ENCODE results near the gene PPP2R1A. TPM values are rescaled to one million over a fixed set of nuclear protein-coding genes. Genes with fewer than 3 reads are reported as not detected.

The PPP2R1A gene
- total RNA-seq, 2 experiments from 2014 or later: 151 to 157 TPM

DNA sequence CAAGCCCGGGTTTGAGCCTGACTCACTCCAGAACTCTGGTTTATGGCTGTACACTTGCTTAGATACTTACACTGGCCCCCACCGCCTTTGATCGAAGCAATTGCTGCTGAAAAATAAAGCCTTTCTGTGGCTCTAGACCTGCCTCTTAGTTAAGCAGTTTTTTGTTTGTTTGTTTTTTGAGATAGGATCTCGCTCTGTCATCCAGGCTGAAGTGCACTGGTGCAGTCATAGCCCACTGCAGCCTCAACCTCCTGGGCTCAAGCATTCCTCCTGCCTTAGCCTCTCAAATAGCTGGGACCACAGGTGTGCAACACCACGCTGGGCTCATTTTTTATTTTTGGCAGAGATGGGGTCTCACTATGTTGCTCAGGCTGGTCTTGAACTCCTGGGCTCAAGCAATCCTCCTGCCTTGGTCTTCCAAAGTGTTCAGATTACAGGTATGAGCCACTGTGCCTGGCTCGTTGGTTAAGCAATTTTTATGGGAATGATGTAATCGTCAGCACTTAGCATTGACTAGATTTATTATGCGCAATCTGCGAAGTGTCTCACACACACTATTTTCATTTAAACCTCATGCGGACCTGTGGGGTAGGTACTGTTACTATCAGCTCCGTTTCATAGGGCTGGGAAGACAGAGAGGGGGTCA lies 22.2 kb downstream of the PPP2R1A start:
- H3K4me1 Mint-ChIP-seq (ENCODE audit: low read depth): peaks cover 6% of the 10 kb centered on the region
- intact Hi-C loops (cut with DNase I, micrococcal nuclease): no loop called here
- TF ChIP-seq, protein P1, sequence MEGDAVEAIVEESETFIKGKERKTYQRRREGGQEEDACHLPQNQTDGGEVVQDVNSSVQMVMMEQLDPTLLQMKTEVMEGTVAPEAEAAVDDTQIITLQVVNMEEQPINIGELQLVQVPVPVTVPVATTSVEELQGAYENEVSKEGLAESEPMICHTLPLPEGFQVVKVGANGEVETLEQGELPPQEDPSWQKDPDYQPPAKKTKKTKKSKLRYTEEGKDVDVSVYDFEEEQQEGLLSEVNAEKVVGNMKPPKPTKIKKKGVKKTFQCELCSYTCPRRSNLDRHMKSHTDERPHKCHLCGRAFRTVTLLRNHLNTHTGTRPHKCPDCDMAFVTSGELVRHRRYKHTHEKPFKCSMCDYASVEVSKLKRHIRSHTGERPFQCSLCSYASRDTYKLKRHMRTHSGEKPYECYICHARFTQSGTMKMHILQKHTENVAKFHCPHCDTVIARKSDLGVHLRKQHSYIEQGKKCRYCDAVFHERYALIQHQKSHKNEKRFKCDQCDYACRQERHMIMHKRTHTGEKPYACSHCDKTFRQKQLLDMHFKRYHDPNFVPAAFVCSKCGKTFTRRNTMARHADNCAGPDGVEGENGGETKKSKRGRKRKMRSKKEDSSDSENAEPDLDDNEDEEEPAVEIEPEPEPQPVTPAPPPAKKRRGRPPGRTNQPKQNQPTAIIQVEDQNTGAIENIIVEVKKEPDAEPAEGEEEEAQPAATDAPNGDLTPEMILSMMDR (IDR thresholded peaks at IDR 0.05): no peak
- no peaks in the 10 kb centered on the region for H3K27me3 ChIP-seq (ENCODE audit: control insufficient read depth in 1 of 2, insufficient read depth in 2 of 2, low read length in 2 of 2)
- CTCF ChIA-PET: no interaction called here
- DNase-seq (no peak), ATAC-seq (ENCODE audit: poor library complexity) (no peak)
- peaks cover 97% of the 10 kb centered on the region for H3K36me3 Mint-ChIP-seq (ENCODE audit: low read depth)
- no peaks in the 10 kb centered on the region for H3K9me3 Mint-ChIP-seq
- no peak overlapping the region for H3K4me3 Mint-ChIP-seq
- H3K27ac Mint-ChIP-seq: no peak overlapping the region
- H3K27me3 Mint-ChIP-seq: no peaks in the 10 kb centered on the region
- POLR2A ChIA-PET: no interaction called here
- peaks cover 89% of the 10 kb centered on the region for H3K36me3 ChIP-seq (ENCODE audit: insufficient read depth, low read length)
- no peak overlapping the region for H3K4me3 ChIP-seq (ENCODE audit: low read length)
- no peaks in the 10 kb centered on the region for H3K9me3 ChIP-seq (ENCODE audit: control insufficient read depth in 1 of 2, insufficient read depth in 1 of 2, low read length in 2 of 2)
- H3K27ac ChIP-seq (ENCODE audit: low read depth in 1 of 2, low read length in 2 of 2): no peak overlapping the region
- no peaks in the 10 kb centered on the region for H3K4me1 ChIP-seq (ENCODE audit: insufficient read depth, low read length)

DNA sequence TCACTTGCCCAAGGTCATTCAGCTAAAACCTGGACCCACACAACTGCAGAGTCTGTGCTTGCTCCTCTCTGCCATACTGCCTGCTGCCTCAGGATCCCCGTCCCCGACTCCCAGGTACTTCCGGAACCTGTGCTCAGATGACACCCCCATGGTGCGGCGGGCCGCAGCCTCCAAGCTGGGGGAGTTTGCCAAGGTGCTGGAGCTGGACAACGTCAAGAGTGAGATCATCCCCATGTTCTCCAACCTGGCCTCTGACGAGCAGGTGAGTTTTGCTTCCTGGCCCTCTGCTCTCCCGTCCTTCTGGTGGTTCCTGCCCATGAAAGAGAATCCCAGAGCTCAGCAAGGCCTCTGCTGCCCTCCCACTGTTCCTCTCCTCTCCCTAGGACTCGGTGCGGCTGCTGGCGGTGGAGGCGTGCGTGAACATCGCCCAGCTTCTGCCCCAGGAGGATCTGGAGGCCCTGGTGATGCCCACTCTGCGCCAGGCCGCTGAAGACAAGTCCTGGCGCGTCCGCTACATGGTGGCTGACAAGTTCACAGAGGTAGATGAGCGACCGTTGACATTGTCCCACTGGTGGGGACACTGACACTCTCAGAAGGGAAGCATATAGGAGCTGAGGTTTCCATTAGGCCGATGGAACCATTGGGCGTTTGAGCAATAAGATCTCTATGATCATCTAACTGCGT lies 22.9 kb downstream of the PPP2R1A start:
- no peak for DNase-seq
- Histone ChIP-seq H3K27me3 (ENCODE audit: control insufficient read depth in 1 of 2, insufficient read depth in 2 of 2, low read length in 2 of 2) (no peaks in the 10 kb centered on the region), H3K4me3 (ENCODE audit: low read length) (no peak overlapping the region), H3K9me3 (ENCODE audit: control insufficient read depth in 1 of 2, insufficient read depth in 1 of 2, low read length in 2 of 2) (no peaks in the 10 kb centered on the region), H3K27ac (ENCODE audit: low read depth in 1 of 2, low read length in 2 of 2) (no peak overlapping the region), H3K36me3 (ENCODE audit: insufficient read depth, low read length) (peaks cover 90% of the 10 kb centered on the region), H3K4me1 (ENCODE audit: insufficient read depth, low read length) (no peaks in the 10 kb centered on the region)
- intact Hi-C loops (cut with DNase I, micrococcal nuclease): no loop called here
- peak overlapping the region; percentile 39 for H3K27ac Mint-ChIP-seq
- ATAC-seq (ENCODE audit: poor library complexity): no peak
- TF ChIP-seq, protein P1 (IDR thresholded peaks at IDR 0.05): no peak
- no peak overlapping the region for H3K4me3 Mint-ChIP-seq
- POLR2A ChIA-PET: no interaction called here
- peaks cover 97% of the 10 kb centered on the region for H3K36me3 Mint-ChIP-seq (ENCODE audit: low read depth)
- H3K27me3 Mint-ChIP-seq: no peaks in the 10 kb centered on the region
- H3K9me3 Mint-ChIP-seq: no peaks in the 10 kb centered on the region
- CTCF ChIA-PET: no interaction called here
- H3K4me1 Mint-ChIP-seq (ENCODE audit: low read depth): peaks cover 4% of the 10 kb centered on the region

DNA sequence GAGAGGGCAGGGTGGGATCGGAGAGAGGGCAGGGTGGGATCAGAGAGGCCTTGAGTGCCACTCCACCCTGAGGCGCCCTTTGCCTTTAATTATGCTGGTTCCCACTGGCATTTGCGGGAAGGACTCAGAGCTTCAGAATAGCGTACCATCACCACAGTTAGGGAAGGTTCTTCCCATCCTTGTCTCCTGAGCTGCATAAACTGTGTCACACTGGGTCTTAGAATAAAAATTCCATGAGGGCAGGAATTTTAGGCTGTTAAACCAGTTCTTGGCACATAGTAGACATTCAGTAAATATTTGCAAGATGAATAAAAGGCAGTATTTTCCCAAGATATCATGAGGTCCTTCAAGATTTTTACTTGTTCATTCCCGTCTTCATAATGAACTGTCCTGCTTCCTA lies 24.4 kb downstream of the PPP2R1A start:
- Mint-ChIP-seq H3K27me3 (no peaks in the 10 kb centered on the region), H3K4me3 (no peak overlapping the region), H3K4me1 (ENCODE audit: low read depth) (peaks cover 4% of the 10 kb centered on the region), H3K36me3 (ENCODE audit: low read depth) (peaks cover 98% of the 10 kb centered on the region), H3K27ac (no peak overlapping the region), H3K9me3 (no peaks in the 10 kb centered on the region)
- H3K4me1 ChIP-seq (ENCODE audit: insufficient read depth, low read length): no peaks in the 10 kb centered on the region
- TF ChIP-seq, protein P1 (IDR thresholded peaks at IDR 0.05): no peak
- CTCF ChIA-PET: no interaction called here
- no peaks in the 10 kb centered on the region for H3K9me3 ChIP-seq (ENCODE audit: control insufficient read depth in 1 of 2, insufficient read depth in 1 of 2, low read length in 2 of 2)
- POLR2A ChIA-PET: no interaction called here
- DNase-seq: no peak
- intact Hi-C loops (cut with DNase I, micrococcal nuclease): no loop called here
- no peak overlapping the region for H3K27ac ChIP-seq (ENCODE audit: low read depth in 1 of 2, low read length in 2 of 2)
- H3K27me3 ChIP-seq (ENCODE audit: control insufficient read depth in 1 of 2, insufficient read depth in 2 of 2, low read length in 2 of 2): no peaks in the 10 kb centered on the region
- H3K36me3 ChIP-seq (ENCODE audit: insufficient read depth, low read length): peaks cover 96% of the 10 kb centered on the region
- no peak for ATAC-seq (ENCODE audit: poor library complexity)
- no peak overlapping the region for H3K4me3 ChIP-seq (ENCODE audit: low read length)
